Right lobe of liver (tissue), 6 donors: ENCODE measurements around the gene CLEC5A. TPM values are rescaled to one million over a fixed set of nuclear protein-coding genes. Genes with fewer than 3 reads are reported as not detected.

ENCODE experiments used
- ATAC-seq, 4 donors: fragments of 200-7000 bp; cut with Tn5 transposase; one replicate each; pipeline ENCODE4 v1.9.1; 2020; ENCODE audit warnings: mild to moderate bottlenecking in 4 of 4, moderate library complexity in 4 of 4
- DNase-seq, 3 donors: peaks; one replicate each; pipeline ENCODE4 v3.0.0-alpha.2; 2020
- H3K27ac ChIP-seq, 3 donors: fragments of 200-600 bp; one replicate each; pipeline ENCODE4 v1.8.0; 2022
- H3K27me3 ChIP-seq, 2 donors: fragments of 200-600 bp; one replicate each; pipeline ENCODE4 v1.8.0; 2022
- H3K36me3 ChIP-seq, 4 donors: fragments of 200-600 bp; sonication (generic) in 1 of 4; one replicate each; pipeline versions ENCODE4 v1.5.1 to v1.8.0; 2017 to 2022; ENCODE audit warnings: control low read depth in 1 of 4
- H3K4me1 ChIP-seq, 4 donors: fragments of 200-600 bp; sonication (generic) in 1 of 4; one replicate each; pipeline versions ENCODE4 v1.5.1 to v1.8.0; 2017 to 2022; ENCODE audit warnings: control low read depth in 1 of 4
- H3K4me3 ChIP-seq, 3 donors: fragments of 200-600 bp; one replicate each; pipeline ENCODE4 v1.8.0; 2022
- H3K9me3 ChIP-seq, 4 donors: fragments of 200-600 bp; sonication (generic) in 1 of 4; one replicate each; pipeline versions ENCODE4 v1.5.1 to v1.8.0; 2017 to 2022; ENCODE audit warnings: control low read depth in 1 of 4
- POLR2A ChIP-seq: fragments of 450-650 bp; IDR thresholded peaks from one replicate; pipeline ENCODE4 v1.6.1; 2017; ENCODE audit warnings: antibody characterized with exemption, mild to moderate bottlenecking
- WGBS: methylation state at CpG from one replicate; pipeline ENCODE4 v1.1.6; 2018; ENCODE audit warnings: low coverage, low lambda C conversion rate; ENCODE audit not compliant: insufficient coverage; ENCODE audit errors: missing lambda C conversion rate; 5-methylcytosine and 5-hydroxymethylcytosine counted together
- intact Hi-C, 2 donors: fragments of 100-400 bp; cut with DNase I; formaldehyde crosslinking; loops; one replicate each; pipeline versions ENCODE4 v1.11.2 to v1.14.1; 2022
- total RNA-seq, 6 experiments: library from RNA; depleted of rRNA in 2 of 6; stranded (reverse); fragments of >200 nt in 2 of 6; fragmentation: NEBNext Ultra II Directional in 3 of 6; extraction: Animal tissue kit (Norgen Biotek cat#: 25700) in 3 of 6; gene quantifications; one replicate each; pipeline versions ENCODE4 v1.1.0 to v1.2.4, GENCODE V29; 2016 to 2023
- TF ChIP-seq, protein P1 (sequence below), 4 donors: fragments of 200-600 bp in 3 of 4; fragments of 450-650 bp in 1 of 4; IDR thresholded peaks; one replicate each; pipeline versions ENCODE4 v1.5.1 to v1.8.0; 2016 to 2022; ENCODE audit warnings: antibody characterized with exemption in 4 of 4, mild to moderate bottlenecking in 2 of 4
- donor health status: DM: no; HTN: yes; CAD: no.
- donor health status: DM: no; HTN: no; CAD: no.
- donor health status: DM: no; HTN: no; CAD: no.
- donor health status: DM: no; HTN: yes; CAD: no.
- donor health status: DM: no; HTN: yes; CAD: no.

CLEC5A gene
- total RNA-seq, 6 experiments from 2014 or later = 0.27 to 1.2 (median 0.92) TPM; not detected in 1

DNA sequence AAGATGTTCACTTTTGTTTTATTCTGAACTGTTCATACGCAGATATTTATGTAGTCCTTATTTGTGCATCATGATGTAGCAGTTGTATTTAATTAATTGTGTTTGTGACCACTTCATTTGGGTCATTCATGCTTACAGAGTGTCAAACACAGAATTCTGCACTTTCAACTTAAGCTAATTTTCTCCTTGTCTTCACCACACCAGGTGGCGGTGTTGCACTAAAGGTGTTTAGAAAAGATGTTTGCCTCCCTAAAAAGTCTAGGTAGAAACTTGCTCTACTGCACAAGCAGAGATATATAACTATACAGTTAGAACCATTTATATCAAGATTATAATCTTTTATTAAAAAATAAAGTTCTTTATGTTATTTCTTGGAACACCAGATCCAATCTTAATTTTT, 28.1 kb upstream of the CLEC5A start:
- Histone ChIP-seq H3K27ac (no peak overlapping the region), H3K27me3 (no peaks in the 10 kb centered on the region), H3K4me1 (peaks cover 0 to 7% (median 0%) of the 10 kb centered on the region in 4 donors), H3K9me3 (no peaks in the 10 kb centered on the region), H3K4me3 (no peak overlapping the region), H3K36me3 (no peaks in the 10 kb centered on the region)
- intact Hi-C loops = loop anchor here (5.0 to 10.0 kb wide), 3 partner anchors 120 to 217 kb away; no protein-coding TSS in a partner anchor
- TF ChIP-seq, protein P1, sequence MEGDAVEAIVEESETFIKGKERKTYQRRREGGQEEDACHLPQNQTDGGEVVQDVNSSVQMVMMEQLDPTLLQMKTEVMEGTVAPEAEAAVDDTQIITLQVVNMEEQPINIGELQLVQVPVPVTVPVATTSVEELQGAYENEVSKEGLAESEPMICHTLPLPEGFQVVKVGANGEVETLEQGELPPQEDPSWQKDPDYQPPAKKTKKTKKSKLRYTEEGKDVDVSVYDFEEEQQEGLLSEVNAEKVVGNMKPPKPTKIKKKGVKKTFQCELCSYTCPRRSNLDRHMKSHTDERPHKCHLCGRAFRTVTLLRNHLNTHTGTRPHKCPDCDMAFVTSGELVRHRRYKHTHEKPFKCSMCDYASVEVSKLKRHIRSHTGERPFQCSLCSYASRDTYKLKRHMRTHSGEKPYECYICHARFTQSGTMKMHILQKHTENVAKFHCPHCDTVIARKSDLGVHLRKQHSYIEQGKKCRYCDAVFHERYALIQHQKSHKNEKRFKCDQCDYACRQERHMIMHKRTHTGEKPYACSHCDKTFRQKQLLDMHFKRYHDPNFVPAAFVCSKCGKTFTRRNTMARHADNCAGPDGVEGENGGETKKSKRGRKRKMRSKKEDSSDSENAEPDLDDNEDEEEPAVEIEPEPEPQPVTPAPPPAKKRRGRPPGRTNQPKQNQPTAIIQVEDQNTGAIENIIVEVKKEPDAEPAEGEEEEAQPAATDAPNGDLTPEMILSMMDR (IDR thresholded peaks at IDR 0.05) = peak; percentile 41 to 62 (median 50)
- TF ChIP-seq POLR2A = no peak
- DNase-seq = no peak
- peak; percentile 46 to 66 (median 49) for ATAC-seq
- 39% methylated on average over 2 of the region's 2 CpGs for WGBS

DNA sequence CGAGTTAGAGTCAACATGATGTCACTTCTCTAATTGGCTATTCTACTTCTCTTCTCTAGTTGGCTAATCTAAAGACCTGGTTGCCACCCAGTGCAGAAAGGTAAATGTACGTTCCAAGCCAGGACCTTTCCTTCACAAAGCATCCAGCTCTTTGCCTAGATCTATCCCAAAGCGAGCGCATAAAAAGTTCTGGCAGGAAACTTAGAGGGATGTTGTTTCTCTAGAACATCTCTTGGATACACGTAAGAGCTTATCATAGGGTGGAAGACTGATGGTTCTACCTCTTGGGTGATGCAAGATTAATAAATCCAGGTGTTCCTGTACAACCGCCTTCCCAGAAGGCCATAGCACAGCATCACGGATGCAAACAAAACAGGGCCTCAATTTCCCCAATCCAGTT, 26.9 kb upstream of the CLEC5A start, which contains the start of gene TAS2R38:
TSS of gene TAS2R38 (minus strand) at position 101 of the 400 bp plus-strand sequence. CDS start at position 17, 84 bp downstream.
- ATAC-seq (no peak), DNase-seq (no peak)
- intact Hi-C loops = loop anchor here in 1 of 2 donors (5.0 to 10.0 kb wide), 2 partner anchors 121 to 219 kb away; no protein-coding TSS in a partner anchor
- Histone ChIP-seq H3K4me1 (peaks cover 0 to 7% (median 0%) of the 10 kb centered on the region in 4 donors), H3K27ac (no peak within 1 kb of the TSS), H3K4me3 (no peak within 1 kb of the TSS), H3K9me3 (no peaks in the 10 kb centered on the region), H3K36me3 (no peaks in the 10 kb centered on the region), H3K27me3 (no peaks in the 10 kb centered on the region)
- no peak for TF ChIP-seq POLR2A
- TF ChIP-seq, protein P1 (IDR thresholded peaks at IDR 0.05) = no peak
- WGBS = 72% methylated on average over 5 of the region's 7 CpGs

DNA sequence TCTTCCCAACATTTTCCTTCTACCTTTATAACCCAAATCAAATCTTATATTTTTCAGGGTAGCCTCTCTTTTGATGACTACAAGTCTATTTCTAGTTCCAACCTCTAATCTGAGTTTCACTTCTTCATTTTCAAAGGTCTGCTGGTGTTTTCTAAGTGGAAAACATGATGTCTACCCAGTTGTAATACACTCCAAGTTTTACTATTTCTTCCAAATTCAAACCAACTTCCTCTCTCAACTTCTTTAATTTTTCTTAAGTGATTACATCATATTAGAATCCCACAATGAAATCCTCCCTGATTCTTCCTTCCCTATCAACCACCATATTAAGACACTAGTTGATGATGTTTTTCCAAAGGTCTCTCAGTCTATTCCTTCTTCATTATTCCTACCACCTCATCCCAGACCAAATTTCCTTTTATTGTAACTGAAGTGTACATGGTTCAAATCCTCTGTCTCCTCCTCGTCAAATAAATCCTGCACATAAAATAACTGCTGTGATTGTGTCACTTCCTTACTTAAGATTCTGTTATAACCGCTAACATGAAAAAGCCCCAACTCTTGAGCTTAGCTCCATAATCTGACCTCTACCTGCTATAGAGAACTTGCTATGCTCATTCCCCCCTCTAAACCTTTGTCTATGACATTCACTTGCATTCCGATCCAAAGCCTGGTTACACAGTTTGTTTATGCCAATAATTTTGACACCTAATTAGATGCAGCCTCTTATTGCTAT, 14.1 kb upstream of the CLEC5A start:
- H3K4me3 ChIP-seq = no peak overlapping the region
- H3K4me1 ChIP-seq = no peaks in the 10 kb centered on the region
- no peaks in the 10 kb centered on the region for H3K36me3 ChIP-seq
- H3K9me3 ChIP-seq = no peaks in the 10 kb centered on the region
- no peak overlapping the region for H3K27ac ChIP-seq
- WGBS = 58% methylated on average over 3 of the region's 3 CpGs
- intact Hi-C loops = no loop called here
- DNase-seq (no peak), ATAC-seq (peak in 3 of 4 donors; percentile 26 to 48 (median 34))
- TF ChIP-seq, protein P1 (IDR thresholded peaks at IDR 0.05) = no peak
- no peak for TF ChIP-seq POLR2A
- H3K27me3 ChIP-seq = no peaks in the 10 kb centered on the region

DNA sequence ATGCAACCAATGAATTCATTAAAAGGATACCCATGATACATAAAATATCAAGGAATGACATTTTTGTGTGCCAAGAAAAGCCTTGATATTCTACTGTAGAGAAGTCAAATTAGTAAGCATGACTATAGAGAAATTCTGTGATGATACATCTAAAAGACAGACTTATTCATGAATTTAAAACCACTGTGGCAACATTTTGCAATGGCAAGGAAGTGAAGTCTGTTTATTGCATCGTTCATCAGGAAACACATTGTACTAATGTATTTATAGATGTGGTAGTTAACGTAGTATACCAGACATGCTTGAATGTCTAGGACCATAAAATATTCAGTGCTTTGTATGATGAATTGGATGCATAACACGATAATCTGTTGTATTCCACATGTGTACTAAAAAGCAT, 9.3 kb upstream of the CLEC5A start:
- H3K9me3 ChIP-seq = no peaks in the 10 kb centered on the region
- TF ChIP-seq, protein P1 (IDR thresholded peaks at IDR 0.05) = no peak
- no peak for TF ChIP-seq POLR2A
- H3K36me3 ChIP-seq = no peaks in the 10 kb centered on the region
- intact Hi-C loops = no loop called here
- DNase-seq (no peak), ATAC-seq (no peak)
- H3K27me3 ChIP-seq = no peaks in the 10 kb centered on the region
- no peak overlapping the region for H3K4me3 ChIP-seq
- H3K4me1 ChIP-seq = no peaks in the 10 kb centered on the region
- WGBS = 26% methylated on average over 3 of the region's 3 CpGs
- no peak overlapping the region for H3K27ac ChIP-seq
